ENCODE data around the gene PLD1. TPM values are rescaled to one million over a fixed set of nuclear protein-coding genes. Genes with fewer than 3 reads are reported as not detected.
"Not testable (repeated sequence)": the region's sequence is repeated elsewhere in the genome, so short reads cannot be mapped to it uniquely, and the experiment has no call there.

Gene PLD1
- total RNA-seq, 2 experiments from 2014 or later = 2.0 to 3.4 TPM

GRCh38 chr3:171566803-171567422 lies 243.4 kb downstream of the PLD1 start:
- Mint-ChIP-seq H3K36me3 (no peaks in the 10 kb centered on the region), H3K9me3 (ENCODE audit: low read depth) (no peaks in the 10 kb centered on the region), H3K4me1 (peaks cover 19% of the 10 kb centered on the region), H3K27ac (no peak overlapping the region), H3K27me3 (peaks cover 19% of the 10 kb centered on the region), H3K4me3 (no peak overlapping the region)
- peak; percentile 66 for ATAC-seq
- DNase-seq = no peak
- CTCF ChIA-PET = interaction anchor here (0.7 to 4.6 kb wide), 31 partner anchors 15 to 774 kb away, joined by 3 to 27 read pairs (median 4); partner anchors contain the start of genes EIF5A2 and TNIK

DNA sequence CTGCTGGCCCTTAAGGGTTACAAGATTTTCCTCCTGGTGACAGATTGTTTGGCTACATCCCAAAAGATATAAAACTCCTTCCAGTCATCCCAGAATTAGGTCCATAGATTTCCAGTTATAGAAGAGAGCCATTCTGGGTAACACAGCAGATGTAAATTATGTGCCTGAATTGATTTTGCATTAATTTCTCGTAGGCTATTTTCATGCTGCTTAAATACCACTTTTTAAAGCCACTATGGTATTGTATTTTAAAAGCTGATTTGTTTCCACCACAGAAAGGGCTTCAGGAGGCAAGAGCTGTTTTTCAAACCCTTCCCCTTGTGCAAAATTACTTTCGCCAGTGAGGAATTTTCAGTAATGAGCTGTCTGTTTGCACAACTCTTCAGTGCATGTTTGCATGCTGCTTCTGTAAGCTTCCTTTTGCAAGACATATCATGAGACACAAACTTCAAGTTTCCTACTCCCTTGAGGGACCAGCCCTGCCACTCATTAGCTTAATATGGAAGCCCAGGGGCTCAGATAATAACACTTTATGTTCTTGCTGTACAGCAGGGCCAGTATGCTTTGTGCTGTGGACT lies 244.7 kb downstream of the PLD1 start:
- CTCF ChIA-PET = interaction anchor here (0.9 to 4.6 kb wide), 18 partner anchors 10 to 776 kb away, joined by 3 to 27 read pairs (median 5); partner anchors contain the start of gene TNIK
- Mint-ChIP-seq H3K27ac (no peak overlapping the region), H3K9me3 (ENCODE audit: low read depth) (no peaks in the 10 kb centered on the region)

DNA sequence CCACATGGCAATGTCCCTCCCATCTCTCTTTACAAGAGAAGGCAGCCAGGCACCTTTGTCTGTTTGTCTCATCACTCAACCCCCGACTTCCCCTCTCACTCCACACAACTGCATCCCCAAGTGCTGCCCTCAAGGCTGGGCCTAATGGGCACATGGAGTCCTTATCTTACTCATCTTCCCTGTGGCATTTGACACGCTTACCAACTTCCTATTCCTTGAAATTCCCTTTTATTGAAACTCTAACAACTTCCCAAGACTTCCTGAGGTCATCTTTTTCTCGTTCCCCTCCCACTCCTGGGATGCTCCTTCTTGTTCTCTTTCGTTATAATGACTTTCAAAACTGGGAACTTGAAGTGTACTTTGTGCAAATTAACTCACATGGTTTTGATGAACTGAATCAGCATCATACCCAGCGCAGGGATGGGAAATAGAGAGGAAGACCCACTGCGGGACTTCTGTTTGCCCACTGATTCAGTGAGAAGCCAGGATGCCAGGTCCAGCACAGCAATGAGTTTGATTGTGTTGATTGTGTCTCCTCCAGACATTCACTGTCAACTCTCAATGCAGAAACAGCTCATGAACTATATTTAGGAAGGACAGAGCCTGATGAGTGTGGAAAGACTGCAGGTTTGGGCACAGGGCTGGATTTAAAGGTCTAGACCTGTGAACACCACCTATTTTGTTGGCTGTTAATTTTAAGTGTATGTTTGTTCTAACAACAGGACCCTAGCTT lies 245.4 kb downstream of the PLD1 start:
- H3K36me3 Mint-ChIP-seq = peaks cover 1% of the 10 kb centered on the region
- H3K27ac Mint-ChIP-seq = no peak overlapping the region
- H3K9me3 Mint-ChIP-seq (ENCODE audit: low read depth) = no peaks in the 10 kb centered on the region
- no peak for ATAC-seq
- CTCF ChIA-PET = interaction anchor here (0.9 to 4.6 kb wide), 14 partner anchors 10 to 776 kb away, joined by 3 to 27 read pairs (median 7); partner anchors contain the start of gene TNIK
- DNase-seq = no peak
- H3K4me1 Mint-ChIP-seq = peaks cover 34% of the 10 kb centered on the region
- H3K27me3 Mint-ChIP-seq = peaks cover 15% of the 10 kb centered on the region
- H3K4me3 Mint-ChIP-seq = no peak overlapping the region

More for the DNA sequence above, 244.7 kb downstream of the PLD1 start:
- Mint-ChIP-seq H3K36me3 (peaks cover 1% of the 10 kb centered on the region), H3K27me3 (peaks cover 16% of the 10 kb centered on the region), H3K4me3 (no peak overlapping the region), H3K4me1 (peaks cover 30% of the 10 kb centered on the region)
- no peak for ATAC-seq
- DNase-seq = no peak

GRCh38 chr3:171563298-171563697 lies 247.0 kb downstream of the PLD1 start:
- no peak overlapping the region for H3K27ac Mint-ChIP-seq
- peaks cover under 1% of the 10 kb centered on the region for H3K27me3 Mint-ChIP-seq
- CTCF ChIA-PET = interaction anchor here (0.8 to 4.6 kb wide), 4 partner anchors 71 to 513 kb away, joined by 3 to 27 read pairs (median 6); no protein-coding TSS in a partner anchor
- H3K36me3 Mint-ChIP-seq = peaks cover 1% of the 10 kb centered on the region
- no peak overlapping the region for H3K4me3 Mint-ChIP-seq
- DNase-seq (no peak), ATAC-seq (no peak)
- peaks cover 42% of the 10 kb centered on the region for H3K4me1 Mint-ChIP-seq
- no peaks in the 10 kb centered on the region for H3K9me3 Mint-ChIP-seq (ENCODE audit: low read depth)

DNA sequence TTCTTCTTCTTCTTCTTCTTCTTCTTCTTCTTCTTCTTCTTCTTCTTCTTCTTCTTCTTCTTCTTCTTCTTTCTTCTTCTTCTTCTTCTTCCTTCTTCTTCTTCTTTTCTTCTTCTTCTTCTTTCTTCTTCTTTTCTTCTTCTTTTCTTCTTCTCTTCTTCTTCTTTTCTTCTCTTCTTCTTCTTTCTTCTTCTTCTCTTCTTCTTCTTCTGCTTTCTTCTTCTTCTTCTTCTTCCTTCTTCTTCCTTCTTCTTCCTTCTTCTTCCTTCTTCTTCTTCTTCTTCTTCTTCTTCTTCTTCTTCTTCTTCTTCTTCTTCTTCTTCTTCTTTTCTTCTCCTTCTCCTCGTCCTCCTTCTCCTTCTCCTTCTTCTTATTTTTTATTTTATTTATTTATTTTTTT lies 247.8 kb downstream of the PLD1 start:
- not testable (repeated sequence) for H3K9me3 Mint-ChIP-seq (ENCODE audit: low read depth); H3K36me3 Mint-ChIP-seq; DNase-seq; ATAC-seq; H3K27me3 Mint-ChIP-seq
- CTCF ChIA-PET = interaction anchor here (0.7 to 2.6 kb wide), 6 partner anchors 70 to 513 kb away, joined by 3 to 8 read pairs (median 3); no protein-coding TSS in a partner anchor
- Mint-ChIP-seq H3K4me1 (peaks cover 44% of the 10 kb centered on the region), H3K27ac (peak overlapping the region; percentile 94), H3K4me3 (peak overlapping the region; percentile 50)

DNA sequence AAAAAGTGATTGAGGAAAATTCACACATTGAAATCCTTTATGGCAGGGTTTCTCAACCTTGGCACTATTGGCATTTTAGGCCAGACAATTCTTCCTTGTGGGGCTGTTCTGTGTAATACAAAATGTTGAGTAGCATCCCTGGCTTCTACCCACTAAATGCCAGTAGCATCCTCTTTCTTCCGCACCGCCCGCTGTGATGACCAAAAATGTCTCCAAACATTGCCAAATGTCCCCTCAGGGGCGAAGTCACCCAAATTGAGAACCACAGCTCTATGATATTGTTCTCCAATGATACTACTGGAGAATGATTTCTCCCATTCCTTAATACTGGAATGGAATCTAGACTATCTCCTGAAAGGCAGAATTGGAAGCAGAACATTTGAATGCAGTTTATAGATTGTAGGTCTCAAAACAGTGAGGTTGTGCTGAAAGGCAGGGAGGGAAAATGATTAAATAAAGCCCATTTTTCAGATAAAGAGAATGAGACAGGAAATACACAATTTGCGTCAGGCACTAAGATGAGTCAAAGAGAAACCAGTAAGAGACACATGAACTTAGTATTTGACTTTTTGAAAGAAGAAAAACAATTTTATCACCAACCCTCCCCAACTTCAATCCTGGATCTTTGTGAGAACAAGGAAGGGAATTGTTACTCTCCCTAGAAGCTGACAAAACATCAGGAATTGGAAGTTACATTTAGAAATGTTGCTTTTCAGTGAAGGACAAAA lies 248.5 kb downstream of the PLD1 start:
- CTCF ChIA-PET = interaction anchor here (0.7 to 1.3 kb wide), 4 partner anchors 70 to 510 kb away, joined by 3 read pairs; no protein-coding TSS in a partner anchor
- peak overlapping the region; percentile 50 for H3K4me3 Mint-ChIP-seq
- ATAC-seq (peak; percentile 76), DNase-seq (no peak)
- H3K27me3 Mint-ChIP-seq = no peaks in the 10 kb centered on the region
- H3K36me3 Mint-ChIP-seq = peaks cover 1% of the 10 kb centered on the region
- peaks cover 44% of the 10 kb centered on the region for H3K4me1 Mint-ChIP-seq
- H3K27ac Mint-ChIP-seq = peak overlapping the region; percentile 94
- H3K9me3 Mint-ChIP-seq (ENCODE audit: low read depth) = no peaks in the 10 kb centered on the region

GRCh38 chr3:171559586-171559985 lies 250.7 kb downstream of the PLD1 start:
- Mint-ChIP-seq H3K9me3 (ENCODE audit: low read depth) (peaks cover under 1% of the 10 kb centered on the region), H3K27ac (no peak overlapping the region), H3K4me1 (peaks cover 41% of the 10 kb centered on the region), H3K27me3 (no peaks in the 10 kb centered on the region), H3K4me3 (no peak overlapping the region), H3K36me3 (peaks cover 3% of the 10 kb centered on the region)
- no peak for ATAC-seq
- no peak for DNase-seq
- CTCF ChIA-PET = no interaction called here

DNA sequence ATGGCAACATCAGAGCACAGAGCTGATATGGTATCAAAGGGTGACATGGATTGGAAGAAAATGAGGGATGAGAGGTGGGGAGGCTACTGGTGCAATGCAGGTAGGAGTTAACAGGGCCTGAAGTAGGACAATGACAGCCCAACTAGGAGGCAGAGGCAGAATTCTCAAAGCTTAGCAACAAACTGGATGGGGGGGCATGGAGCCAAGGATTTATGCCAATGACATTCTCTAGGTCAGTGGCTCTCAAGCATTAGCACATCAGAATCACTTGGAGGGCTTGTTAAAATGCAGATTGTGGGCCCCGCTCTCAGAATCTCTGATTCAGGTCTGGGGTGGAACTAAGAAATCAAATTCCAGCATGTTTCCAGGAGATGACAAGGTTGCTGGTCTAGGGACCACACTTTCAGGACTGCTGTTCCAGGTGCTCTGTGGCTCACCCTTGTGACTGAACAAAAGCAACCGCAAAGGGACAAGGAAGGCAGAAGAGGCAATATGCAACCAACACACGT lies 252.0 kb downstream of the PLD1 start:
- no peak overlapping the region for H3K4me3 Mint-ChIP-seq
- ATAC-seq (no peak), DNase-seq (no peak)
- CTCF ChIA-PET = interaction anchor here (0.8 to 2.1 kb wide), 3 partner anchors 88 to 395 kb away, joined by 3 to 5 read pairs (median 4); partner anchors contain the start of gene TNIK
- peaks cover 3% of the 10 kb centered on the region for H3K9me3 Mint-ChIP-seq (ENCODE audit: low read depth)
- H3K36me3 Mint-ChIP-seq = peaks cover 12% of the 10 kb centered on the region
- no peaks in the 10 kb centered on the region for H3K27me3 Mint-ChIP-seq
- H3K27ac Mint-ChIP-seq = no peak overlapping the region
- peaks cover 36% of the 10 kb centered on the region for H3K4me1 Mint-ChIP-seq

DNA sequence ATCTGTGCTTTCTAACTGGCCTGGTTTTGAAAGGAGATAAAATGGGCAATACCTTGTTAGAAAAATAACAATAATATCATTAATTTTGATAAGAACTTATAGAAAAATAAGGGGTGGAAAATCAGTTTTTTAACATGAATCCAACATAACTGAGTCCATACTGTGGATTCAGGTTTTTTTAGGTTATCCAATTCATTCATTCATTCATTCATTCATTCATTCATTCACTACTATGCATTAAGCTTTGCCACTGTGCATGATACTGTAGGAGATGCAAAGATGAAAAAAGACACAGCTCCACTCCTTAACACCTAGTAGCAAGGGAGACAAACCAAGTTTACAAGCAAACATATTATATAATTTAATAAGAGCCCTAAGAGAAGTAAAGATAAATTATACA lies 253.1 kb downstream of the PLD1 start:
- CTCF ChIA-PET = interaction anchor here (0.8 to 2.1 kb wide), 3 partner anchors 63 to 394 kb away, joined by 3 to 5 read pairs (median 4); no protein-coding TSS in a partner anchor
- DNase-seq (no peak), ATAC-seq (no peak)
- Mint-ChIP-seq H3K27ac (no peak overlapping the region), H3K27me3 (no peaks in the 10 kb centered on the region), H3K4me1 (peaks cover 32% of the 10 kb centered on the region), H3K9me3 (ENCODE audit: low read depth) (peaks cover 3% of the 10 kb centered on the region), H3K36me3 (peaks cover 12% of the 10 kb centered on the region), H3K4me3 (no peak overlapping the region)

DNA sequence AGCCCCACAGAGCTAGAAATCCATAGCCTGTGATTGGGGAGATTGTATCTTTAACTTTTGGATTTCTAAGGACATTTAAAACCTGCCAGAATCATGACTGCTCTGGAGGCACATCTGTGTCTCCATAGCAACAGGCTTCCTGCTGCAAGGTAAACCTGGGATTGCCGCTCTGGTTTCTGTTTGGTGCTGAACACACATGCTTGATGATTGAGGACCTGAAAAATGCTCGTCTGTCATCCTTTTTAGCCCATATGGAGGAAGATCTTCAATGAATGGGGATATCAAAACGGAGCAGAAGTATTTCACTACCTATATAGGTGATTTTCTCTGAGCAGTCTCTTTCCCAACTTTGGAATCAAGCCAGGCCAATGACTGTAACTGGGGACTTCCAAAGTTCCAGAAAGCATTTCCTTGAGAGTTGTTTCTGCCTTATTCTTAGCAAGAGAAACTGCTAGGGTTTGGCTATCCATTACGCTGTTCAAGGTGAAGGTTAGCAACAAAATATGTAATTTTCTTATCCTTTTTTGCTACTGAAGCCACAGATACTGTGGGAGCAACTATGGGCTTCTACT lies 253.6 kb downstream of the PLD1 start:
- peaks cover 3% of the 10 kb centered on the region for H3K9me3 Mint-ChIP-seq (ENCODE audit: low read depth)
- peaks cover 12% of the 10 kb centered on the region for H3K36me3 Mint-ChIP-seq
- CTCF ChIA-PET = interaction anchor here (1.5 to 2.1 kb wide), 2 partner anchors 62 to 394 kb away, joined by 3 to 5 read pairs; no protein-coding TSS in a partner anchor

GRCh38 chr3:171556148-171556547 lies 254.1 kb downstream of the PLD1 start:
- CTCF ChIA-PET = interaction anchor here (1.5 kb wide), 1 partner anchor 62 kb away, joined by 3 read pairs; no protein-coding TSS in a partner anchor
- Mint-ChIP-seq H3K27ac (no peak overlapping the region), H3K36me3 (peaks cover 12% of the 10 kb centered on the region), H3K9me3 (ENCODE audit: low read depth) (peaks cover 3% of the 10 kb centered on the region), H3K4me3 (no peak overlapping the region), H3K4me1 (peaks cover 22% of the 10 kb centered on the region), H3K27me3 (no peaks in the 10 kb centered on the region)
- DNase-seq (no peak), ATAC-seq (no peak)

More for the DNA sequence above, 253.6 kb downstream of the PLD1 start:
- Mint-ChIP-seq H3K27ac (no peak overlapping the region), H3K27me3 (no peaks in the 10 kb centered on the region), H3K4me3 (no peak overlapping the region), H3K4me1 (peaks cover 27% of the 10 kb centered on the region)
- DNase-seq = no peak
- no peak for ATAC-seq

GRCh38 chr3:171553086-171553485 lies 257.2 kb downstream of the PLD1 start:
- no peak for ATAC-seq
- no peak for DNase-seq
- Mint-ChIP-seq H3K9me3 (ENCODE audit: low read depth) (peaks cover 3% of the 10 kb centered on the region), H3K27ac (no peak overlapping the region), H3K4me3 (no peak overlapping the region), H3K36me3 (peaks cover 11% of the 10 kb centered on the region), H3K4me1 (peaks cover 6% of the 10 kb centered on the region), H3K27me3 (no peaks in the 10 kb centered on the region)
- CTCF ChIA-PET = no interaction called here
